Measurements from ENCODE around the gene PRSS2.

DNA sequence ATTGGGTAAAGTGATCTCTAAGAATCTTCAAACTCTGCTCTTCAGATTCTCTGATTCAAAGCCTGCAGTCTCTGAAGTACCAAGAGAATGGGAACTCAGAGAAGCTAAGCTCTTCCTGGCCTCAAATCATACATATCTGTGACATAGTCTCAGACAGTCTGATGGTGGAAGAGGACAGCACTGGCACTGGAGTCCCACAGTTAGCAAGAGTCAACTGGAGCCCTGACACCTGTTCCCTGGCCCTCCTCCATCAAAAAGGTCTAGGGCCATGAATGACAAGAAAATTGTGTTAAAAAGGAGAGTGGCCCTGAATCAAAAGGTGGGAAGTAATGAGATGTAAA lies 37.7 kb downstream of the PRSS2 start:
- TF ChIP-seq POLR2A (IDR thresholded peaks at IDR 0.05; ENCODE audit: low read length) = no peak
- TF ChIP-seq GATA1 (IDR thresholded peaks at IDR 0.05; ENCODE audit: low read depth, low read length) = no peak

Data from erythroblast (primary cell).